Right renal cortex interstitium (tissue), 3 donors: Measurements from ENCODE around the gene ATP8B3. TPM values are rescaled to one million over a fixed set of nuclear protein-coding genes. Genes with fewer than 3 reads are reported as not detected.

Experiments used
- DNase-seq, 3 donors: peaks; one replicate each; pipeline ENCODE4 v3.0.0-alpha.2; 2013; ENCODE audit warnings: low read depth in 3 of 3, low spot score in 2 of 3
- polyA plus RNA-seq, 3 donors: library from polyadenylated mRNA; unstranded; fragments of 120-200 nt; gene quantifications; one replicate each; pipeline ENCODE4 v1.2.1, GENCODE V29; 2013; ENCODE audit not compliant: insufficient read length in 3 of 3

ATP8B3 gene
- polyA plus RNA-seq, 3 donors, result 0.45 to 0.65 (median 0.62) TPM

DNA sequence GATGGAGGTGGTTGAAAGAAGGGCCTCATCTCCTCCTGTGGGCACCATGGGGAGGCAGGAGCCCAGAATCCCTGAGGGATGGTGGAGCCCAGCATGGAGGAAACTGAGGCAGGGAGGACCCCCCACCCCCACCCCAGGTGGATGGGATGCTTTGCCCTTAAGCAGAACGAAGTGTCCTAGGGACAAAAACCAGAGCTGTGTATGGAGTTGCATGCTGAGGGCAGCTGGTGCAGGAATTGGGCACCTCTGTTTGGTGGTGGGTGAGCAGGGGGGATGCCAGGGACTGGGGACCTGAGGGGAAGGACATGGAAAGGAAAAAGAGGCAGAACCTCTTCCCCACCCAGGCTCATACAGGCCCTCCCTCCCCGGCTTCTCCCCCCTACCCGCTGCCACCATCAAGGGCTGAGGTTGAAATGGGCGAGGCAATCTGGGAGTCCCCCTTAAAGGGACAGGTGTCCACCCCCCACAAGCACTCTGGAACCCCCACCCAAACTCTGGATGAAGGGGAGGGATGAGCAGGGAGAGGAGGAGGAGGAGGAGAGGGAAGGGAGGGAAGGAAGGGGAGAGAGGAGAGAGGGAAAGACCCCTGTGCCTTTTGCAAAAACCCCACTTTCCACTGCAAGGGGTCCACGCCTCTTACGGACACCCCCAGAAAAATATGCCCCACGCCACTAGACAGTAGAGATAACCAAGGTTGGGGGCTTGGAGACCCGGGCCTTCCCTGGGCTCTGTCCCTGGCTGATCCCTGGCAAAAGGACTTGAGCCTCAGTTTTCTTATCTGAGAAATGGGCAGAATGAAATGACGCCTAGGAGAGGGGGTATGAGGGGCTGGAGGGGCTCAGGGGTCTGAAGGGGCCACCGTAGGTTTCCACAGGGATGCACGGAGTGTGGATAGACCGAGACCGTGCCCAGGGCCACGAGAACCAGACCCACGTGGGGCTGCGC, 52.8 kb downstream of the ATP8B3 start:
- DNase-seq, result no peak

DNA sequence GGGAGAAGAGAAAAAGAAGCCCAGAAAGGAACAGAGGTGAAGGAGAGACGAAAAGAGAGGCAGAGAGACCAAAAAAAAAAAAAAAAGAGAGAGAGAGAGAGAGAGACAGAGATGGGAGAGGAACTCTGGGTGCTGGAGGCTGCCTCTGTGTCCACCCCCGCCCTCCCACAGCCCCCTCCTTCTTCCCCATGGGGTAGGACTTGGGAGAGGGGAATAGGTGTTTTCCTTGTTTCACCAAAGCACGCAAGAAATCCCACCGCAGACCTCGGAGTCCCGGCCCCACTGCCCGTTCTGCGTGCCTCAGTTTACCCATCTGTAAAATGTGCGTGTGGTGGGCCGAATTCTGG, 53.9 kb downstream of the ATP8B3 start:
- DNase-seq, result no peak

DNA sequence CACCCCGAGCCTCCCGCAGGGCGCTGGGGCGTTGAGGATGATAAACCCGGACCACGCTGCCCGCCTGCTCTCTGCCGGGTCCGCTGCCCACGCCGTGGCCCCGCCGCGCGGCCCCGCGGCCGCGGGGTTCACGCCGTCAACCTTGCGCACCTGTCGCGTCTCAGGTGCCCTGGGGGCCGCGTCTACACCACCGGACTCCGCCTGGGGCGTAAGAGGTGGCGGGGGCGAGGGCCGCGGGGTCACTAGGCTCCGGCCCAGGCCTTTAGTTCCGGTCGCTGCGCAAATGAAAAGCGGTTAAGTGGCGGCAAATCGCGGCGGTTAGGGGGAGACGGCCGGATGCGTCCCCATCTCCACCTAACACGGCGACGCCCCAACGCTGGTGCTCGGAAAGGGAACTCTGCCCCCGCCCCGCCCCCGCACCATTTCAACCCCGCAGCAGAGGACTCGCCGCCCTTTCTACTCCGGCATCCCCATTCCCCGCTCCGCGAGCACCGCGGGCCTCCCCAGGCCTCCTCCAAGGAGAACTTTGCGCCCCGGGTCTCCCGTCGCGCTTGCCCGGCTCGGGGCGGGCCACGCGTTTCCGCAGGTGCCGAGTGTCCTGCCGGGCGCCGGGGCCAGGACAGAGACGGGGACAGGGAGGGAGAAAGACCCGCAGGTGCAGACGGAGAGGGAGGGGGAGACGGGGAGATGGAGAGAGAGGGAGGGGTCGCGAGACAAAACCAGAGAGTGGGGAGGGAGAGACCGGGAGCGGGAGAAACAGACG, 54.4 kb downstream of the ATP8B3 start:
- no peak for DNase-seq

DNA sequence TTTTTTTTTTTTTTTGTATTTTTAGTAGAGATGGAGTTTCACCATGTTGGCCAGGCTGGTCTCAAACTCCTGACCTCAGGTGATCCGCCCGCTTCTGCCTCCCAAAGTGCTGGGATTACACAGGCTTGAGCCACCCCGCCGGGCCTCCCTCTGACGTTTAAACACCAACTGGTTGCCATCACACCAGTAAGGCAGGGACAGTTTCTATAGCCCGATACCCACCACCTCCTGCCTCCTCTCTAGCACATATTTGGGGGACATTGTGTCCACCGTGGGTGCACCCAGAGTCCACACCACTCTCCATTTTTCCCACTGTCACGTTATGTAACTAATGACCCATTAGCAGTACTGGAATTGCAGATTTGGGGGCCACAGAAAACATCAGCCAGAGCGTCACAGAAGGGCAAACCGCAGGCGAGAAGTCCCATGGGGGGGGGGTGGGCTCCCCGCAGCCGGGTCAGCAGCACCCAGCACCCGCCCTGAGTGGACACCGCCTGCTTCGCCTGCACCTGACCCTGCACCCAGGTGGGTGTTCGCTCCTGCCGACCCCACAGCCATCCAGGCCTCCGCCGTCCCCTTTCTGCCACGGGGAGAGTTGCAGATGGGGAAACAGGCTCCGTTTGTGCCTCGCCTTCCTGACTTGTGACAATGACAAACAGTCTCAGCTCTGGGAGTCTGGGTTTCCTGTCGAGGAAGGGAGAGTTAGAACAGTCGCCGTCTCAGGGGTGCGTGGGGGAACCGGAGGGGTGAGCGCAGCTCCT, 55.2 kb downstream of the ATP8B3 start:
- no peak for DNase-seq

DNA sequence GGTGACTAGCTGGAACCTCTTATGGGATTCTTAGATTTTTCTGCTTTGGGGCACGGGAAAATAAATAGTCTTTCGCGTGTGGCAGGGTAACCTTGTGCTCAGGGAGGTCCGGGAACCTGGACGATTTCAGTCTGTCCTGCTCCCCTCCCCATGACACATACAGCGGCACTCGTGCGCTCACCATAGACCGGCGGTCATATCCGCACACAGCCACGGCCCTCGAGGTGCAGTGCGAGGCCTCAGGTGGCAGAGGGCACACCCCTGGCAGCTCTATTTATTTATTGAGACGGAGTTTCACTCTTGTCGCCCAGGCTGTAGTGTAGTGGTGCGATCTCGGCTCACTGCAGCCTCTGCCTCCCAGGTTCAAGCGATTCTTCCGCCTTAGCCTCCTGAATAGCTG, 55.8 kb downstream of the ATP8B3 start:
- no peak for DNase-seq

DNA sequence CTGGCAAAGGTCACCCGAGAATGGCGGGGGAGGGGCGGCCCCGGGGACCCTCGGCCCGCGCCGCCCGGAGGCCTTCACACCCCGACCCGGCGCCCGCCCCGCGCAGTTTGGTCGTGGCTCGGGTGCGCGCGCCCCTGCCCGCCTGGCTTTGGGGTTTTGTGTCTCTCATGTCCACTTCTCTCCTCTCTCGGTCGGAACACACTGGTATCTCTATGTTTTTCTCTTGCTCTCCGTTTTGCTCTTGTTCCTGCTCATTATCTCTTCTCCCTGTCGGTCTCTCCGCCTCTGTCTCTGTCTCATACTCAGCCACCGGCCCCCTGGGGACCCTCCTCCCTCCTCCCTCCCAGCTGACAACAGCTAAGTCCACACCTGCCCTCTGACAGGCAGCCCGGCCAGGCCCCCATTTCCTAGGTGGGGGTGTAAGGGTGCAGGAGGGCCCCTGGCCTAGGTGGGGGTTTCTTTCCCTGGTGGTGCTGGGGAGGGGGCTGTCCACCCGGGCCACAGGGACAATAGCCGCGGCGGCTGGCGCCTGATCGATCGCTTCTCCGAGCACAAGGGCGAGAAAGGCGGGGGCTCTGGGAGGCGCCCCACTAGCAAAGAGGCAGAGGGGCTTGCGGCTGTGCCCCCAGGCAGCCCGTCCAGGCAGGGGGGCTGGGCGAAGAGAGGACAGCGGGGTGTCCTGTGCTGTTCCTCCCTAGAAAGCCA, 56.5 kb downstream of the ATP8B3 start:
- DNase-seq, result no peak

DNA sequence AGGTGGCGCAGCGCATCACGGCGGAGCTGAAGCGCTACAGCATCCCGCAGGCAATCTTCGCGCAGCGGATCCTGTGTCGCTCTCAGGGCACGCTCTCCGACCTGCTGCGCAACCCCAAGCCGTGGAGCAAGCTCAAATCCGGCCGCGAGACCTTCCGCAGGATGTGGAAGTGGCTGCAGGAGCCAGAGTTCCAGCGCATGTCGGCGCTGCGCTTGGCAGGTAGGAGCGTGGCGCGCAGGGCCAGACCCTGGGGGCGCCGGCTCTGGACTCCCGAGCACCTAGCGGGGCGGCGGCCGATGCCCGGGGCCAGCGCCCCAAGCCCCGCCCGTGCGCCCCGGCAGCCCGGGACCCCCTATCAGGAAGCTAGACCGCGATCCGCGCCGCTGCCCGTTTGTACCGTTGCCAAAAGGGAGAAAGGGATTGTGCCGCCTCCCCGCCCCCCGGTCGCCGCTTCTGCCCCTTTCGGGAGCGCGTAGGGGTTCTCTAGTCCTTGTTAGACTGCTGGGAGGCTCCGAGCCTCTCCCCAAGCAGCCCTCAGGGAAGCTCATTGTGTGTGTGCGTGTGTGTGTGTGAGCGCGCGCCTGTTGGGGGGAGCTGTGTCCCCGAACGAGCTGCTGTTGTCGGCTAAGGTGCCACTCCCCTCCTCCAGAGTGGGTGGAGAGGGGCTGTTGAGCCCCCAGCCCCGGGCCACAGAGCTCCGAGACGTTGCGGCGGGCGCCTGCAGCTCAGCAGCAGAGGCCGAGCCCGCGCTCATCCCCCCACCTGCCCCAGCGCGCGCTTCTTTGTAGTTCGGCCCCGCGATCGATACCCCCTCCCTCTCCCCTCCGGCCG, 57.2 kb downstream of the ATP8B3 start:
- DNase-seq, result no peak

DNA sequence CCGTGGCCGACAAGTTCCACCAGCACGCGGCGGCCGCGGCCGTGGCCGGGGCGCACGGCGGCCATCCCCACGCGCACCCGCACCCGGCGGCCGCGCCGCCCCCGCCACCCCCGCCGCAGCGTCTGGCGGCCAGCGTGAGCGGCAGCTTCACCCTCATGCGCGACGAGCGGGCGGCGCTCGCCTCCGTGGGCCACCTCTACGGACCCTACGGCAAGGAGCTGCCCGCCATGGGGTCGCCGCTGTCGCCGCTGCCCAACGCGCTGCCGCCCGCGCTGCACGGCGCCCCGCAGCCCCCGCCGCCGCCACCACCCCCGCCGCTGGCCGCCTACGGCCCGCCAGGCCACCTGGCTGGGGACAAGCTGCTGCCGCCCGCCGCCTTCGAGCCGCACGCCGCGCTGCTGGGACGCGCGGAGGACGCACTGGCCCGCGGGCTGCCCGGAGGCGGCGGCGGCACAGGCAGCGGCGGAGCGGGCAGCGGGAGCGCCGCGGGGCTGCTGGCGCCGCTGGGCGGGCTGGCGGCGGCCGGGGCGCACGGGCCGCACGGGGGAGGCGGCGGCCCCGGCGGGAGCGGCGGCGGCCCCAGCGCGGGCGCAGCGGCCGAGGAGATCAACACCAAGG, 57.9 kb downstream of the ATP8B3 start:
- DNase-seq, result no peak

DNA sequence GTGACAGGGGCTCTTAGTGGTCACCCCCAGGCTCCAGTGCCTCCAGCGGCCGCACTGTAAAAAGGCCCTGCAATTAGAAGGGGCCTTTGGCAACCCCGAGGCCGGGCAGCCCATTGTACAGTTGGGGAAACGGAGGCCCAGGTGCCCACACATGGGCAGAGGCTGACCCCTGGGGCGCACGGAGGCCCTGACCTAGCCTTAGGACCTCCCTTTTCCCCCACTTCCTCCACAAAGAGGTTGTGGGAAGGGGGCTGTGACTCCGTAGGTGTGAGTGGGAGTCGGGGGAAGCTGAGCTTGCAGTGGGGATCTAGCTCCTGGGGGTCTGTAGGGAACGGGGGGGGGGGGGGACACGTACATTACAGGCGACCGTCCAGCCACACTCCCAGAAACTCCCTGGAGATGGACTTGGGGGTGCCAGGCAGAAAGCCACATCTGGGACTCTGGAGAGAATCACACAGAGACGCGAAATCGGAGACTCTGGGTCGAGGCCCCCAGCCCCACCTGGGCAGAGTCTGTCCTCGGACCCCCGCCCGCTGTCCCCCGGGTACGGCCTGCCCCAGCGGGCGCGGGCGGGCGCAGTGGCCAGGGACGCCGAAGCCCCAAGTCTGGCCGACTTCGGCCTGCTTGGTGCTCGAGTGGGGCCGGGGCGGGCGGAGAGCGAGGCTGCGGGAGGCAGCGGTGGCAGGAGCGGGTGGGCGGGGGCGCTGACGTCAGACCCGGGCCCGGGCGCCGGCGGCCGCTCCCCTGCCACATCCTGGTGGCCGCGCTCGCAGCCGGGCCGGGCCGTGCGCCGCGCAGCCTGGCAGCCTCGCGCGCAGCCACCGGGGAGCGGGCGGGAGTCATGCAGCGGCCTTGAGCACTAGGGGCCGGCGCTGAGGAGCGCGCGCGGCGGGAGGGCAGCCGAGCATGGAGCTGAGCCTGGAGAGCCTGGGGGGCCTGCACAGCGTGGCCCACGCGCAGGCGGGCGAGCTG, 59.0 kb downstream of the ATP8B3 start, which contains the start of gene ONECUT3:
Gene ONECUT3 (plus strand): TSS at position 750 of the 972 bp plus-strand sequence. CDS start 157 bp downstream, at position 907.
- no peak for DNase-seq

DNA sequence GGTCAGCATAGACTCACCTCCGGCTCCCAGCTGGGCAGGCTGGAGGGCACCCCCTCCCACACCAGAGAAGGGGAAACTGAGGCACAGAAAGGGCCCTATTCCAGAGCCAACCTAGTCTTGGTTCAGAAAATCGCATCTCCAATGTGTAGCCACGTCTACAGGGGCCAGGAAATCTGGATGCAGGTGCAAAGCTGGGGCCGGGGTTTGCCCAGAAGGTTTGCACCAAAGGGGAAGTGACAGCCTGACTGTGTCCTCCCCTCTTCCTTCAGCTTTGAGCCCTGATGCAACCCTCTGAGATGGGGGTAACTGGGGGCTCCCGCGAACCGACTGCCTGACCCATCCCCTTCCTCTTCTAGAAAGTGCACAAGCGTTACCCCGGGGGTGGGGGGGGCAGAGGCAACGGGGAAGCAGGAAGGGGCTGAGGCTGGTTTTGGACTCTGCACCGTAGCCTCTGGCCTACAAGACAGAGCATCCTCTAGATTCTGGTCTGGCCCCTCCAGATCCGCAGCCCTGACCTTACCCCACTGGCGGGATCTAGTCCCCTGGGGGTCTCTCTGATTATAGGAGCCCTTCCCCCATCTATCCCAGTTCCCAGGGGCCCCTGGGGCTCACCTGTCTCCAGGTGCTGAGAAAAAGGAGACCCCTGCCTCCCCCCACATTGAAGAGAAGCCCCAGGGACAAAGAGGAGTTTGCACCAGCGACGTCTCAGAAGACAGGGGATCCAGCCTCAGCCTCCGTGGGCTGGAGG, 59.9 kb downstream of the ATP8B3 start:
- no peak for DNase-seq

DNA sequence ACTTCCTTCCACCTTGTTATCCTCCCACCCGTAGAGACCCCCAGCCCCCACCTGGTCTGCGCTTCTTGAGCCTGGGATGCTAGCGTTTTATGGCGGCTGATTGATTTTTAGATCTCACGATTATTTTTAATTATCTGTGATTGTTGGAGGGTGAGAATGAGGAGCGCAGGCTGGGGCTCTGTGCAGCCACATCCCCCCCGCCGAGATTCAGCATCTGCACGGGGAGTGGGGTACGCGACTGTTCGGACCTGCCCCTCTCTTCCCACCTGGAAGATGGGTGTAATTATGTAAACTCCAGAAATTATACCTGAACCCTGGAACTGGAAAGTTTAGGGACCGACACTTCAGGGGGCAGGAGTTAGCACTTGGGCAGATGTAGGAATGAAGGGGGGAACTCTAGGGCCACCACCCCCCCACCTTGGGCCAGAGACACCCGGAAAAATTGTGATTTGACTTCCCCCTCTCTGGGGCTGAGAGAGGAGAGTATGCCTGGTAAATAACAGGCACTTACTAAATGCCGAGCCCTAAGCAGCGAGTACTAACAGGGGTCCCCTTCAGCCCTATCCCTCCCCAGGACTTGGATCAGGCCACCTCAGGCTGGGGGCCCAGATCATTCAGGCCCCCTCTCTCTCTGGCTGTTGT, 60.6 kb downstream of the ATP8B3 start:
- DNase-seq, result no peak

DNA sequence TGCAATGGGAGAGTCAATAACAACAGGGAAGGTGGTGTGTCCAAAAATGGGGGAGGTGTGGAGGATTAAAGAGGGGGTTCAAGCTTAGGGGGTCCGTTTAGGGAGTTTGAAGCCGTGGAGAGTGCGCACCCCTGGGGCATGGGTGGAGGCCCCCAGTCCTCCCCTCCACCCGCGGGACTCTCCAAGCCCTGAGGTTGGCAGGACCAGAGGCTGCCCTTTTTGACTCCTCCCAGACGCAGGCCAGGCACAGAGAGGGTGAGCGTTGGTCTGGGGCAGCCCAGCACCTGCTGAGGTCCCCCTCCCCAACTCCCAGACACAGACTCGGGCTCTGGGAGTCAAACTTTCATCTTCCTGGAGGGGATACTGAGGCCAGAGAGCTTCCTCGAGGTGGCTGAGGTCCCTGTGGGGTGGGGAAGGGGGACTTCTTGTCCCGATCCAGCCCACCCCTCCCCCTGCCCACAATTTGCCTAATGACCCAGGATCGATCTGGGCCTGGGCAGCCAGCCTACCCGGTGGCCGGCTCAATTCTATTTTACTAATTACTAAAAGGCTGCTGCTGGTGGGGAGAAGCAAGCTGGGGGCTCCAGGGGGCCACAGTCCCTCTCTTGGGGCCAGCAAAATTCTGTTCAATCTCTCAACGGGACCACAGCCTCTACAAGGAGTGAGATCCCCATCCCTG, 61.6 kb downstream of the ATP8B3 start:
- DNase-seq, result no peak

DNA sequence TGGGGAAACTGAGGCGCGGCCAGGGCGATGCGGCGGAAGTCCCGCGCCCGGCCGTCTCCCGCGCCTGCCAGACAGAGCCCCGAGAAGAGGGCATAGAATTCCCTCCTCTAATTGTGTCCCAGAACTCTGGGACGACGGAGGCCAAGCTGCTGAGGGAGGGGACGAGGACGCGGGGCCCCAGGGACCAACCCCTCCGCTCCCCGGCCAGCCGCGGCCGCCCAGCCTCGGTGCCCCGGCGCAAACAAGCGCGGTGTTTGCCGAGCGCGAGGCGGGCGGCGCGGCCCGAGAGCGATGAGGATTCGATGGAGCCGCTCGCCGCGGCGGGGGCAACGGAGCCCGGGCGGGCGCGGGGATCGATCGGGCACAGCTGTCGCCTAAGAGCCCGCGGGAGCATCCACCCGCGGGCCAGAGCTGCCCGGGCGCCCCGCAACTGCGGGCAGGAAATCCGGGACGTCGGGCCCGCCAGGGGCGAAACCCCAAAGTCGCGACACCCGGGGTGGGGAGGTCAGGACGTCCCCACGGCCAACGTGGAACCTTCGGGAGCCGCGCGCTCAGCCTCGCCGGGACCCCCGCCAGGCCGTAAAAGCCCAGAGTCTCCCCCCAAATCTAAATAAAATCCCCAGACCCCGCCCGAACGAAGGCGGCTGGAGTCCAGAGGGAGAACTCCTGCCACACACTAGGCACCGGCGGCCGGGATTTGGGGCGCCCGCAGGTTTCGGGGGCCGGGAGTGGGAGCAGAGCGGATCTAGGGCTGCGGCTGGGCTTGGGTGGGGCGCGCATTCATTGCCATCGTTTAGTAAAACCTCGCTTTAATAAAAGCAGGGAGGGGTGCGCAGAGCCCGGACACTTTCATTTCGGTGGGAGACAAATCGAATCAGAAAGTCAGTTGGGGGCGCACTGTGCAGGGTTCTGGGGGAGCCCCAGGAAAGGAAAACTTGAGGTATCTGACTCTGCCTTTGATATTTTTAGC, 62.4 kb downstream of the ATP8B3 start:
- no peak for DNase-seq

DNA sequence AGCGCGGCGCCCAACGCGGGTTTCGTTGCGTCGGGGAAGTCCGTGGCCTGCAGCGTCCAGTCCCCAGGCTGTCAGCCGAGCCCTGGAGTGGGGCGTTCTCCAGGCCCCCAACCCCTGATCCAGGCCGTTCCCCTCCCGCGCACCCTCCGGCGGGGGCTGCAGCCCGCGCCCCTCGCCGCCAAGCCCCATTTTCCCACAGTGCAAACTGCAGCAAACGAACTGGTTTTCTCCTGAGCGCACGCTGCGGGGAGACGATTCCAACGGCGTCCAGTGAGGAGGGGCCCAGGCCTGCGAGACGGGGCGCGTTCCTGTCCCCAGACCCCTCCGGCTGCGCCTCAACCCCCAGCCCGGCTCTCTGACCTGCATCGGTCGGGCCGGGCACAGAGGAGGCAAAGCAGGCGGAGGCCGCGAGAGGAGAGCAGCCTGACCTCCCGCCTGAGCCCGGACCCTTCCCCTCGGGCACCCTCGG, 63.2 kb downstream of the ATP8B3 start:
- no peak for DNase-seq
